Esophagus (tissue), 2 donors: ENCODE results near the gene LSR. TPM values are rescaled to one million over a fixed set of nuclear protein-coding genes. Genes with fewer than 3 reads are reported as not detected.

Experiments
- H3K27ac ChIP-seq, 2 donors: one replicate each; pipeline ENCODE4 v1.5.1; 2013; ENCODE audit warnings: low read depth in 2 of 2, mild to moderate bottlenecking in 2 of 2, inconsistent platforms in 1 of 2, low read length in 1 of 2, moderate library complexity in 1 of 2
- H3K27me3 ChIP-seq, 2 donors: one replicate each; pipeline ENCODE4 v1.6.1; 2013; ENCODE audit warnings: low read length in 2 of 2, control low read depth in 1 of 2, mild to moderate bottlenecking in 1 of 2; ENCODE audit not compliant: insufficient read depth in 2 of 2, control insufficient read depth in 1 of 2
- H3K36me3 ChIP-seq, 2 donors: one replicate each; pipeline ENCODE4 v1.6.1; 2013; ENCODE audit warnings: low read length in 1 of 2; ENCODE audit not compliant: control insufficient read depth in 2 of 2, insufficient read depth in 2 of 2
- H3K4me1 ChIP-seq, 2 donors: one replicate each; pipeline ENCODE4 v1.6.1; 2013; ENCODE audit warnings: low read length in 1 of 2; ENCODE audit not compliant: control insufficient read depth in 2 of 2, insufficient read depth in 2 of 2
- H3K4me3 ChIP-seq, 2 donors: one replicate each; pipeline ENCODE4 v1.5.1; 2013; ENCODE audit warnings: low read length in 2 of 2, mild to moderate bottlenecking in 2 of 2, low read depth in 1 of 2, moderate library complexity in 1 of 2
- H3K9me3 ChIP-seq, 2 donors: one replicate each; pipeline ENCODE4 v1.6.1; 2013; ENCODE audit warnings: mild to moderate bottlenecking in 2 of 2, low read depth in 1 of 2, low read length in 1 of 2, moderate library complexity in 1 of 2; ENCODE audit not compliant: control insufficient read depth in 2 of 2, insufficient read depth in 1 of 2
- WGBS, 2 donors: extraction: QIAGEN DNeasy Blood & Tissue Kit; methylation state at CpG; one replicate each; pipeline ENCODE4 v1.1.7; 2013; 5-methylcytosine and 5-hydroxymethylcytosine counted together
- polyA plus RNA-seq, 2 donors: library from polyadenylated mRNA; stranded (reverse); fragments of 200-250 nt; gene quantifications; one replicate each; pipeline ENCODE4 v1.2.3, GENCODE V29; 2013
- donor health status: healthy with polysubstance abuse.
- donor health status: Bipolar disorder and iron deficiency.

LSR gene
- polyA plus RNA-seq, 2 donors, result 39.0 to 63.5 TPM

DNA sequence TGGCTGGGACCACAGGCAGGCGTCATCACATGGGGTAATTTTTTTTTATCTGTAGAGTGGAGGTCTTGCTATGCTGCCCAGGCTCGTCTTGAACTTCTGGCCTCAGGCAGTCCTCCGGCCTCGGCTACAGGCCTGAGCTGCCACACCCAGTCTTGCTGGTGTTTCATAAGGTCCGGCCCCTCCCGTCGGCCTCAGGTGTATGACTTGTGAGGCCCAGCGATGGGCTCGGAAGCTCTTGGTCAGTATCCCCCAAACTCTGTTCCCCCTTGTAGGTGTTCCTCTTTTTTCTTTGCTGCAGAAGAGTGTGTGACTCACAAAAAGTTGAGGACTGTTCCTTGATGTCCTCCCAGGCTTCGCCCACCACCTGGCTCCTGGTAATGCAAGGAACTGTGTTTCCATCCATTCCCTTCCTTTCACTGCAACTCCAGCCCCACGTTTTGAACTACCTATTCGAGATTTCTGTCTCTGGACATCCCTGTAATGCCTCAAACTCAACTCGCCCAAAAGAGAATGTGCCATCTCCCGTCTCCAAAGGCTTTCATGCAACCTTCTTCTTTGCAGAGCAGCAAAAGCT lies 25.0 kb downstream of the LSR start:
- Histone ChIP-seq H3K27ac (no peak overlapping the region), H3K4me3 (no peak overlapping the region), H3K27me3 (no peaks in the 10 kb centered on the region), H3K36me3 (peaks cover 10 to 43% of the 10 kb centered on the region in 2 donors), H3K9me3 (no peaks in the 10 kb centered on the region), H3K4me1 (no peaks in the 10 kb centered on the region)
- 61 to 78% methylated on average over 14 of the region's 14 CpGs for WGBS, 2 donors

DNA sequence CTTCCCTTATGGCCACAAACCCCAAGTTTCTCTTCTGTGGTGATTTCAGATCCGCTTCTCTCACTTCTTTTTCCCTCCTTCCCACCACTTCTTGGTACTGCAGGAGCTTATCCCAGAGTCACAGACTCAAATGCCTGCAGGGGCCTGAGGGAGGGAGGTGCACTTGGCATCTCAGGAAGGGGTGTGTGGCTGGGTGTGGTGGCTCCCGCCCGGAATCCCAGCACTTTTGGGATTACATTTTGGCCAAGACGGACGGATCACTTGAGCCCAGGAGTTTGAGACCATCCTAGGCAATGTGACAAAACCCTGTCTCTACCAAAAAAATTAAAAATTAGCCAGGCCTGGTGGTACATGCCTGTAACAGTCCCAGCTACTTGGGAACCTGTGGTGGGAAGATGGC lies 25.5 kb downstream of the LSR start:
- peaks cover 13 to 46% of the 10 kb centered on the region in 2 donors for H3K36me3 ChIP-seq
- no peak overlapping the region for H3K4me3 ChIP-seq
- H3K27ac ChIP-seq, result no peak overlapping the region
- no peaks in the 10 kb centered on the region for H3K27me3 ChIP-seq
- WGBS, 2 donors, result 42 to 58% methylated on average over 5 of the region's 5 CpGs
- no peaks in the 10 kb centered on the region for H3K4me1 ChIP-seq
- no peaks in the 10 kb centered on the region for H3K9me3 ChIP-seq

DNA sequence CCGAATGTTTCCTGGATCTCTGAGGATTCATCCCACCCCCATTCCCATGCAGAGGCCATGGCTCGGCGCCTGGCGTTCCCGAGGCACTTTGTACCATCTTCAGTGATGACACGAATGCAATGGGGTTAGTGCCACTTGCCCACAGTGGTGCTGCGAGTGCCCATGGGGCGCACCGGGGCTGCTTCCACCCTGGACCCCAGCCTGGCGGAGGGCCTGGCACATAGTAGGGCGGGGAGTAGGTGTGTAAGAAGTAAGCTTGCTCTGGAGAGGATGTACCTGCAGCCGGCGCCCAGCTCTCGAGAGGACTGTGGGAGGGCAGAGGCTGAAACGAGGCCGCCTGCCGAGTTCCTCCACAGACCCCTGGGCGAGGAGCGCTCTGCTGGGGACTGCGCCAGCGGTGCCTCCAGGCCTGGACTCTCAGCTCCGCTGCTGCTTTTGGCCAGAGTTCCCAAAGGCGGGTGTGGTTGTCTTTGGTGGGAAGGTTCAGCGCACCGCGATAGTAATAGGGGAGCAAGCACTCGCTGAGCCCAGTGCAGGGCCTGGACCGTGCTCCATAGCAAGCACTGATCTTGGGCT lies 28.0 kb downstream of the LSR start:
- Histone ChIP-seq H3K27me3 (no peaks in the 10 kb centered on the region), H3K4me3 (no peak overlapping the region), H3K27ac (no peak overlapping the region), H3K4me1 (peaks cover 0 to 8% of the 10 kb centered on the region in 2 donors), H3K9me3 (no peaks in the 10 kb centered on the region), H3K36me3 (peaks cover 9 to 33% of the 10 kb centered on the region in 2 donors)
- WGBS, 2 donors, result 86 to 90% methylated on average over 26 to 28 of the region's 28 CpGs

DNA sequence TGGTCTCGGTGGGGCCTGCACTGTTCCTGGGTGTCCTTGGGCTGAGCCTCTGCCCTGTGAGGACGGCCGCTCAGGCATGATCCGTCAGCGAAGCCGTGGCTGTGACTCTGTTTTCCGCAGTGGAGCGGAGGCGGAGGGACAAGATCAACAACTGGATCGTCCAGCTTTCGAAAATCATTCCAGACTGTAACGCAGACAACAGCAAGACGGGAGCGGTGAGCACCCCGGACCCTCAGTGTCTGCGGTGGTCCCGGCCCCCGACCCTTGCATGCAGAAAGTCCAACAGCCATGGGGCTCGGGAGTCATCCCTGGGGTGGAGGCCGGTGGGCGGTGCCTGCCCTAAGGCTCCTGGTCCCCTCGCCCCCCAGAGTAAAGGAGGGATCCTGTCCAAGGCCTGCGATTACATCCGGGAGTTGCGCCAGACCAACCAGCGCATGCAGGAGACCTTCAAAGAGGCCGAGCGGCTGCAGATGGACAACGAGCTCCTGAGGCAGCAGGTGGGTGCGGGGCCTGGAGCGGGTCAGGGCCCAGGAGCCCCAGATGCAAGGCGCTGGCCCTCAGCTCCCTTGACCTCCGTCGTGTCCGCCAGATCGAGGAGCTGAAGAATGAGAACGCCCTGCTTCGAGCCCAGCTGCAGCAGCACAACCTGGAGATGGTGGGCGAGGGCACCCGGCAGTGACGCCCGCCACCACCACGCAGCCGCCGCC lies 29.9 kb downstream of the LSR start:
- no peaks in the 10 kb centered on the region for H3K9me3 ChIP-seq
- peaks cover 9 to 25% of the 10 kb centered on the region in 2 donors for H3K36me3 ChIP-seq
- peaks cover 0 to 14% of the 10 kb centered on the region in 2 donors for H3K4me1 ChIP-seq
- WGBS, 2 donors, result 91 to 92% methylated on average over 45 of the region's 45 CpGs
- no peak overlapping the region for H3K4me3 ChIP-seq
- no peaks in the 10 kb centered on the region for H3K27me3 ChIP-seq
- H3K27ac ChIP-seq, result no peak overlapping the region

DNA sequence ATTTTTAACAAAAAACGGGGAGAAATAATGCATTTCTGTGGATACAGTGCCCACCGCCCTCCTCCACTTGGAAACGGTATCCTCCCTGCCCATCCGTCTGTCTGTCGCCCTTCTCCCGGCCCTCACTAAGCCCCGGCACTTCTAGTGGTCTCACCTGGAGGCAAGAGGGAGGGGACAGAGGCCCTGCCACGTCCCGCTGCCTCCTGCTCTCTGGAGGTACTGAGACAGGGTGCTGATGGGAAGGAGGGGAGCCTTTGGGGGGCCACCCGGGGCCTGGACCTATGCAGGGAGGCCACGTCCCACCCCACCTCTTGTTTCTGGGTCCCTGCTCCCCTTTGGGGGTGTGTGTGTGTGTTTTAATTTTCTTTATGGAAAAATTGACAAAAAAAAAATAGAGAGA lies 30.6 kb downstream of the LSR start:
- Histone ChIP-seq H3K27me3 (no peaks in the 10 kb centered on the region), H3K4me3 (no peak overlapping the region), H3K4me1 (peaks cover 0 to 14% of the 10 kb centered on the region in 2 donors), H3K27ac (no peak overlapping the region), H3K9me3 (no peaks in the 10 kb centered on the region), H3K36me3 (peaks cover 4 to 25% of the 10 kb centered on the region in 2 donors)
- whole genome bisulfite sequencing, 2 donors, result 80 to 87% methylated on average over 11 of the region's 11 CpGs

DNA sequence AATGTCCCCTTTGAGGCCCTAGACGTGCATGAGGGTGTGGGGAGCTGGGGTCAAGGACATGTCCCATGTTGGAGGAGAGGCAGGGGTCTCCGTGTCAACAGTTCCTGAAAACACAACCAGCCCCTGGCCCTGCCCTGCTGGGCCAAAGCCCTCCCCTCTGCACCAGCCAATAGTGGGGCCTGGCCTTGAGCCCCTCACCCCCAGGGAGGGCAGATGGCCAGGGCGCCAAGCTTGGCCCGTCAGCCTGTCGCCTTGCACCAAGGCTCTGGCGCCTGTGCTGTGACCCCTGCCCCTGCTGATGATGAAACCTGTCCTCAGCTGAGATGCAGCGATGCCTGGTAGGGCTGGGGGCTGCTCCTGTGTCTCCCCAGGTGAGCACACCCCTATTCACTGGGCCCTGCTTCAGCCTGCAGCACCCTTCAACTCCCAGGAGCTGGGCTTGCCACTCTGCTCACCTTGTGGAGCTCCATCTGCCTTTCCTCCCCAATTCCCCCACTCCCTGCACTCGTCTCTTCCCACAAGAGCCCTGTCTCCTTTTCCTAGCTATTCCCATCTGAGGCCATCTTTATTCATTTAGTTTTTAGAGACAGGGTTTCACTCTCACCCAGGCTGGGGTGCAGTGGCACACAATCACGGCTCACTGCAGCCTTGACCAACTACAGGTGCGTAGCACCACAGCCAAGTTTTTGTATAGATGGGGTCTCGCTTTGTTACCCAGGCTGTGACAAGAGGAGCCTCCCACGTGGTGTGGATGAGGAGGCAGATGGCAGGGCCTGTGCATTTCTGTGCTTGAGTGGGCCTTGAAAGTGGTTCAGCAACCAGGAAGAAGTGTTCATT lies 31.4 kb downstream of the LSR start:
- Histone ChIP-seq H3K36me3 (peaks cover 4 to 25% of the 10 kb centered on the region in 2 donors), H3K27ac (no peak overlapping the region), H3K4me3 (no peak overlapping the region), H3K9me3 (no peaks in the 10 kb centered on the region), H3K27me3 (no peaks in the 10 kb centered on the region), H3K4me1 (peaks cover 0 to 14% of the 10 kb centered on the region in 2 donors)
- 64 to 68% methylated on average over 12 of the region's 12 CpGs for WGBS, 2 donors

DNA sequence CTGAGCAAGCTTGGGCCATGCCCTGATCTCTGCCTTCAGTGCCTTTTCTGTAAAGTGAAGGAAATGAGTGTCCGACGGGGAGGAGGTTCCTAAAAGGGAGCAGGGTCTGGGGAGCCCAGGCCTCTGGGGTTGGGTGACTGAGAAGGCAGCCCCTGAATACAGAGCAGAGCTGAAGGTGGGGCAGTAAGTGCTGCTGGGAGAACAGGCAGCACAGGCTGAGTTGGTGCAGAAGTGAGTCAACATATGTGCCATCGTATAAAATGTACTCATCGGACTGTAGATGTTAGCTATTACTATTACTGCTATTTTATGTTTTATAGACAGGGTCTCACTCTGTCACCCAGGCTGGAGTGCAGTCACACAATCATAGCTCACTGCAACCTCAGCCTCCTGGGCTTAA lies 32.5 kb downstream of the LSR start:
- H3K4me1 ChIP-seq, result peaks cover 0 to 14% of the 10 kb centered on the region in 2 donors
- H3K27me3 ChIP-seq, result no peaks in the 10 kb centered on the region
- peaks cover 4 to 22% of the 10 kb centered on the region in 2 donors for H3K36me3 ChIP-seq
- 44 to 53% methylated on average over 4 of the region's 4 CpGs for WGBS, 2 donors
- no peaks in the 10 kb centered on the region for H3K9me3 ChIP-seq
- no peak overlapping the region for H3K4me3 ChIP-seq
- H3K27ac ChIP-seq, result peak overlapping the region in 1 of 2 donors; percentile 28

DNA sequence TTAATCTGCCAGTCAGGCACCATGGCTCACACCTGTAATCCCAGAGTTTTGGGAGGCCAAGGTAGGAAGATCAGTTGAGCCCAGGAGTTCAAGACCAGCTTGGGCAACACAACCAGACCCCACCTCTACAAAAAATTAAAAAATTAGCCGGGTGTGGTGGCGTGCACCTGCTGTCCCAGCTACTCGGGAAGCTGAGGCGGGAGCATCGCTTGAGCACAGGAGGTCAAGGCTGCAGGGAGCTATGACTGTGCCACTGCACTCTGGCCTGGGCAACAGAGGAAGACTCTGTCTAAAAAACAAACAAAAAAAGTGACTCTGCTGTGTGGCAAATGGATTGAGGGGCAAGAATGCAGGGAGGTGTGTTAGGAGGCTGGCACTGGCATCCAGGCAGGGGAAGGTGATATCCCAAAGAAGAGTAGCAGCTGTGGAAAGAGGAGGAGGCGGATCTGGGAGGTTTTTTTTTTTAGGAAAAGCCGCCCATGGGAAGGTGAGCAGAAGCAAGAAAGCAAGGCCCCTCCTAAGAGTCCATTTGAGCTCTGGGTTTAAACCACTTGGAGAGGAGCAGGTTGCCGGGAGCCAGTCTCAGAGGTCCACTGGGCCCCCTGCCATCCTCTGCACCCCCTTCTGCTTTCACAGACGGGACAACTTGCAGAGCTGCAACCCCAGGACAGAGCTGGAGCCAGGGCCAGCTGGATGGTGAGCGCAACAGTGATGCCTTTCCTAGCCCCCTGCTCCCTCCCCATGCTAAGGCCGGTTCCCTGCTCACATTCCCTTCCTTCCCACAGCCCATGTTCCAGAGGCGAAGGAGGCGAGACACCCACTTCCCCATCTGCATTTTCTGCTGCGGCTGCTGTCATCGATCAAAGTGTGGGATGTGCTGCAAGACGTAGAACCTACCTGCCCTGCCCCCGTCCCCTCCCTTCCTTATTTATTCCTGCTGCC lies 35.6 kb downstream of the LSR start:
- H3K4me3 ChIP-seq, result no peak overlapping the region
- H3K4me1 ChIP-seq, result peaks cover 0 to 14% of the 10 kb centered on the region in 2 donors
- H3K27me3 ChIP-seq, result no peaks in the 10 kb centered on the region
- peaks cover 0 to 2% of the 10 kb centered on the region in 2 donors for H3K36me3 ChIP-seq
- no peaks in the 10 kb centered on the region for H3K9me3 ChIP-seq
- 78% methylated on average over 17 of the region's 17 CpGs for WGBS, 2 donors
- H3K27ac ChIP-seq, result no peak overlapping the region

DNA sequence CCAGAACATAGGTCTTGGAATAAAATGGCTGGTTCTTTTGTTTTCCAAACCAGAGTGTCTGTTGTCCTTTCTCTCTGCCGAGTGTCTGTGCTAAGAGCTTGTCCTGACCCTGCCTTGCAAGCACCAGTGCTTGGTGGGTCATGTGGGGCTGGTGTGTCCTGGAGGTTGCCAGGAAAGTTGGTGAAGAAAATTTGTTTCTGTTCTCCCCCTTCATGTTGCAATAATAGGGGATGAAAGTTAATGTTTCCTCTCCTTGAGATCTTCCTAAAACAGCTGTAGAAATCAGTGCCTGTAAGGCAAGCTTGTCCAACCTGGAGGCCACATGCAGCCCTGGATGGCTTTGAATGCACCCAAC lies 36.3 kb downstream of the LSR start:
- 47 to 64% methylated on average over 1 of the region's 1 CpG for WGBS, 2 donors
- peaks cover 0 to 14% of the 10 kb centered on the region in 2 donors for H3K4me1 ChIP-seq

More for the DNA sequence above, 36.3 kb downstream of the LSR start:
- H3K27ac ChIP-seq, result no peak overlapping the region
- H3K27me3 ChIP-seq, result no peaks in the 10 kb centered on the region
- H3K4me3 ChIP-seq, result no peak overlapping the region
- H3K36me3 ChIP-seq, result no peaks in the 10 kb centered on the region
- no peaks in the 10 kb centered on the region for H3K9me3 ChIP-seq
